Activated CD4-positive, CD25-positive, alpha-beta regulatory T cell treated with anti-CD3 and anti-CD28 coated beads, Interleukin-2, amount 50 U/mL, for 16 hours (primary cell): ENCODE results near the gene SNX22.

ENCODE experiments used
- DNase-seq: peaks from one replicate; pipeline ENCODE4 v3.0.0-alpha.2; 2020; ENCODE audit warnings: low read depth, low spot score

Gene SNX22

DNA sequence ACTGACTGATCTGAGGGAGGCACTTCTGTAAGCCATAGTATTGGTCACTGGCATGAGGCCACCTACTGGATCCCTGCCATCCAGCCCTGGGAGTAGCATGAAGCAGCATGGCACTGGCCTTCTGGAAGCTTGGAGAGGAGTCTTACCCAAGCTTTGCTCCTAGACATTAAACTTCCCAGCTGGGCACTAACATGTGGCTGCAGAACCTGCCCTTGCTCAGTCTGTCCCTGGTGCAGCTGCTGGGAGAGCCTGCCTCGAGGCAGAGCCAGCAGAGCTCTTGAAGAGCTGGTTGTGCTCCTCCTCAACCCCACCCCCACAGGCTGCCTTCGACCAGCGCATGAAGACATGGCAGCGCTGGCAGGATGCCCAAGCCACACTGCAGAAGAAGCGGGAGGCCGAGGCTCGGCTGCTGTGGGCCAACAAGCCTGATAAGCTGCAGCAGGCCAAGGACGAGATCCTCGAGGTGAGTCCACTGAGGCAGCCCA is 17.1 kb upstream of the SNX22 start:
- no peak for DNase-seq

DNA sequence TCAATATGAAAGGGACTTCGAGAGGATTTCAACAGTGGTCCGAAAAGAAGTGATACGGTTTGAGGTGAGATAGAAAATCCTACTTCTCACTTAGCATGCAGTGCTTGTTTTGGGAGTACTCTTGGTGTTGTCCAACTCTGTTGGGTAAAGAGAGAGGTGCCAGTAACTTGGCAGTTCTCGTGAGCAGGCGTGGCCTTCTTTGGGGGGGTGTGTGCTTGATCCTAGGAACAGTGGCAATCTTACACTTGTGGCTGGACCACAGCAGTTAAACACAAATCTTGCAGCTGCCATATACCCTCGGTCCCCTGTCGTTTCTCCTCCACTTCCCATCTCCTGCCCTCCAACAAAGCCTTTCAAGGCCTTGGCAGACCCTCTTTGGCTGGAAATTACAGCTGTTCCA is 15.2 kb upstream of the SNX22 start:
- no peak for DNase-seq

DNA sequence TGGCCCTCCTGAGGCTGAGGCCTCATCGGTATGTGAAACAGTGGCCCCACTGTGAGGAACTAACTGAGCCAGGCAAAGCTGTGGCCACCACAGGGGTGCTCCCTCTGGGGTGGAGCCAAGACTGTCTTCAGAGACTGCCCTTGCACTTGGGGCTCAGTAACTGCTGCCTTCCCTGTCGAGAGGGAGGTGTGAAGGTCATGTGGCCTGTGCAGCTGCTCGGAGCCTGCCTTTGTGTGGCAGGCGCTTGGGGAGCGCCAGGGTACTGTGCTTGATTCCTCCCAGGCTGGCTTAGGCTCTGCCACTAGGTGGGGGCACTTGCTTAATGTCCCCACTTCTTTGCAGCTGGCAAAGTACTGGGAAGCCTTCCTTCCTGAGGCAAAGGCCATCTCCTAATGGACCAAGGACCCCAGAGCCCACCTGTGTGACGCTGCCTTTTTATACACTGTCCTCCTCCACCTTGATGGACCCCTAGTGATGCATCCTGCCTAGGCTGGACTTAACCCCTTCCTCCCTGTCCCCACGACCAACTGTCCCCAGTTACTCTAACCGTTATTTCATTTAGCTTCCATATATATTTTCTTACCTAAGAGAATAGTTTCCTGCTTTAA is 14.2 kb upstream of the SNX22 start:
- no peak for DNase-seq

DNA sequence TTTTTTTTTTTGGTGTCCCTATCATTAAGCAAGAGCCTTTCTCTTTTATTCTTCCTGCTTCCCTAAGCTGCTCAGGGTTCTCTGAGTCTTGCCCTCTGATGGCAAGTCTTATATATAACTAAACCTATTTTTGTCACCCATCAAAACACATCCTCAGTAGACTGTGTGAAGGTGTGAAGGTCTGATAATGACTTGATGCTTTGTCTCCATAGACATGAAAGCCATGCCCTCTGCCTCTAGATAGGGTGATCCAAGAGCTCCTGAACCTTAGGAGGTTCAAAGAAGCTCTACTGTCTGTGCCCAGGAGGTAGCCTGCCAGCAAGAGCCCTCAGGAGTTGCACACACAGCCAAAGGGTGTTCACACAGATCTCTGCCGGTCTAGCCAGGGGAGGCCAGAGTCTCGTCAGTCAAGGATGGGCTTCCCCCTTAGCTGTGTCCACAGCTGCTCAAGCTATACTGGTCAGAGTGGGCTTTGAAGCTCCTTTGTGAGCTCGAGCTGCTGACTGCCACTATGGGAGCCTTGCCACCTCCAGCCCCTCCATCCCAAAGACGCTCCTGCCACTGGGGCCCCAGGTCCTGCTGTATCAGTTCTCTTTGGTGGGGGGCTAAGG is 13.1 kb upstream of the SNX22 start:
- DNase-seq: no peak

DNA sequence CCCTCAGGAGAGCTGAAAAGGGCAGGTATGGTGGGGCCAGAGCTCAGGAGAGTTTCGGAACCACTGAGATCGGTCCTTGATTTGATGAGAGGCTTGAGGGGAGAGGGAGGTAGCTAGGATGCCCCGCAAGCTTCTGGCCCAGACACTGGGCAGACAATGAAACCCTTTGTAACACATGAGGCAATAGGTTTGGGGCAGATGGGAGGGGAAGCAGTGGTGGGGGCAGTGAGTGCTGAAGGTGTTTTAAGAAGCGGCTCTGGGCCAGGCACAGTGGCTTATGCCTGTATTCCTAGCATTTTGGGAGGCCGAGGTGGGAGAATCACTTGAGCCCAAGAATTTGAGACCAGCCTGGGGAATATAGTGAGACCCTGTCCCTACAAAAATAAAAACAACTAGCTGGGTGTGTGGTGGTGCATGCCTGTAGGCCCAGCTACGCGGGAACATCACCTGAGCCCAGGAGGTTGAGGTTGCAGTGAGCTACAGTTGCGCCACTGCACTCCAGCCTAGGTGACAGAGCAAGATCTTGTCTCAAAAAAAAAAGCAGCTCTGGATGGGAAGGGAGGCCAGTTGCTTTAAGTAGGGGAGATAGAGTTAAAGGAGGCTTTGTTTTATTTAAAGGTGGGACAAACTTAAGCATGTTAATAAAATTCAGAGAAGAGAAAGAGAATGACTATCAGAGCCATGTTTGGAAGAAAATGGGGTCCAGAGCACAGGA is 9.6 kb upstream of the SNX22 start:
- DNase-seq: no peak

DNA sequence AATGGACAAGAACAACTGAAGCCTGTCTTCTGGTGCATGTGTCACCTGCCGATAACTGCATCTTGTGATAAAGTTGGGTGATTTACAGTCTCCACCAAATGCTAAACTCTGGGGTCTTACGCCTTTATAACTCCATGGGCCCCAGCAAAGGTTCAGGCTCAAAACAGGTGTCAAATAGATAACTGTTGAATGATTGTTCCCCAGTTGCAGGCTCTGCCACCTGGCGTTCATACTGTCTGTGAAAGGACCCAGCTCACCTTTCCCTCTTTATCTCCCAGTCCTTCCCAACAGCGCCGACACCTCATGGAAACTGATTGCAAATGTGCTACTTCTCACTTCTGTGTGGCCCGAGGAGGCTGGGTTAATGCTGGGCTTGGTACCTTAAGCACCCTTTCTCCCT is 8.3 kb upstream of the SNX22 start:
- no peak for DNase-seq

DNA sequence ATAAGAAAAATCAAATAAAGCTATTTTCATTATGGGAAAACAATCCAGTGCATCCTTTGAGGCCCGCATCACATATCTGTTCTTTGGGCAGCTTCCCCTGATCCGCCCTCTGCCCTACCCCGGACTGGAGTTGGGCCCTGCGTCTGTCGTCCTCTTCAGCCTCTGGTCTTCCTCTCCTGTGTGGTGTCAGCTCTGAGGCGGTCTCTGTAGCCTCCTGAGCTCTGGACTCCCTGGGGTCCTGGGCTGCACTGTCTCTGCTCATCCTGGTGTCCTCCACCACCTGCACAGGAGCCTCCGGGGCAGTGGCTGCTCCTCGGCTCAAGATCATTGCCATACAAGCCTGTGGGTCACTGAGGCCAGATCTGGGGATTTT is 7.4 kb upstream of the SNX22 start:
- DNase-seq: no peak

DNA sequence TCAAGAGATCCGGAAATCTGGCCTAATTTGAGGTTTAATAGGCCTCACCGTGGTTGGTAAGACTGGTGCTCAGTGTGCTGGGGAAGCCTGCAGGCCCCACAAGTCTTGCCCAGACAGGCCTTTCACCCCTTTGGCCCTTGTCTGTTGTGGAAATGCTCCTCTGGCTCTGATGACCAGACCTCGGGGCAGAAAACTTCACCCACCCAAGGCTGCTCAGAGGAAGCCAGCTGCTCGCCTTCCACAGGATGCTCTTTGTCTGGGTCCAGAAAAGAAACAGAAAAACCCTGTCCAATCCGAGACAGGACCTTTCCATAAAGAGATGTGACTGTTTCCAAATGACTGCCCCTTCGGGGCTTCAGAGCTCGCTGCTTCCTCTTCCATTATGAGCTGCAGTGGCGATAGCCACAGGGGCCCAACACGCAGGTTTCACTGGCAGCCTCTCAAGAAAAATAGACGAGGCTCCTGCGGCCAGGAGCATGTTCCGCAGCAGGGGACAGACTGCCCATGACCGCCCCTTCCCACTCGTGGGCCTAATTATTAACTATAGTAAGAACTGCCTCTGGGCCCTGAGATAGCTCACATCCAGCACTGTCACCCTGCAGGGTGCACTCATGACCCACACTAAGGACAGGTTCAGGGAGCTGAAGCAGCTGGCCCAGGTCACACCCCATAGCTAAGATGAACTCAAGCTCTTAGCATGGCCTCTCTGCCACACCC is 6.8 kb upstream of the SNX22 start:
- no peak for DNase-seq

DNA sequence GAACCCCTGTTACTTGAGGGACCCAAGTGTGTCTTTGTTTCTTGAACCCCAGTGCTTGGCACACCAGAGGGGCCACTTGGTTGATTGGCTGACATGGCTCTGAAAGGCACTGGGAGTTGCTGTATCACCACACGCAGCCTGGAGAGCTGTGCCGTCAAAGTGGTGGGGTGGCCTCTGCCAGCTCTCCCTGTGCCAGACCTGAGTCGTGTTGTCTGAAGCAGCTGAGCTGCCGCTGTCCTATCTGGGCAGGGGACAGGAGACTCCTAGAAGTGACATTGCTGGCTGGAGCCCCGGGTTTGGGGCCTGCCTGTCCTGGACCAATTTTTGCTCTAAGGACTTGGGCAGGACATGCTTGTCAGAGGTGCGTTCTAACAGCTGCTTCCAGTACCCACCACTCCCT is 5.5 kb upstream of the SNX22 start:
- DNase-seq: no peak

DNA sequence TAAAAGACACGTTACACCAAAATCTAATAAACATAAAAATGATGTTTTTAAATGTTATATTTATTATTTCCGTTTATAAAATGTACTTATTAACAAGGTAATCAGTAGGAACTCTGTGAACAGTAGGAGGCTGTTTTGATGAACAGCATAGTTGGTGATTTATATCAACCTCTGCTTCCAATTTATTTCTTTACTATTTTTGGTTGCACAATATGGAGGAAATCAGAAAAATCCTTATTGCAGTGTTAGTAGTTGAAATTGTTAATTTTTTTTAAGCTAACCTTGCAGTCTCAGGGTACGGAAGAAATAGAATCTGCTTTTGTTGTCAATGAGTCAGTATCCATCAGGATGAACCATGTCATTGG is 5.0 kb upstream of the SNX22 start:
- DNase-seq: no peak

DNA sequence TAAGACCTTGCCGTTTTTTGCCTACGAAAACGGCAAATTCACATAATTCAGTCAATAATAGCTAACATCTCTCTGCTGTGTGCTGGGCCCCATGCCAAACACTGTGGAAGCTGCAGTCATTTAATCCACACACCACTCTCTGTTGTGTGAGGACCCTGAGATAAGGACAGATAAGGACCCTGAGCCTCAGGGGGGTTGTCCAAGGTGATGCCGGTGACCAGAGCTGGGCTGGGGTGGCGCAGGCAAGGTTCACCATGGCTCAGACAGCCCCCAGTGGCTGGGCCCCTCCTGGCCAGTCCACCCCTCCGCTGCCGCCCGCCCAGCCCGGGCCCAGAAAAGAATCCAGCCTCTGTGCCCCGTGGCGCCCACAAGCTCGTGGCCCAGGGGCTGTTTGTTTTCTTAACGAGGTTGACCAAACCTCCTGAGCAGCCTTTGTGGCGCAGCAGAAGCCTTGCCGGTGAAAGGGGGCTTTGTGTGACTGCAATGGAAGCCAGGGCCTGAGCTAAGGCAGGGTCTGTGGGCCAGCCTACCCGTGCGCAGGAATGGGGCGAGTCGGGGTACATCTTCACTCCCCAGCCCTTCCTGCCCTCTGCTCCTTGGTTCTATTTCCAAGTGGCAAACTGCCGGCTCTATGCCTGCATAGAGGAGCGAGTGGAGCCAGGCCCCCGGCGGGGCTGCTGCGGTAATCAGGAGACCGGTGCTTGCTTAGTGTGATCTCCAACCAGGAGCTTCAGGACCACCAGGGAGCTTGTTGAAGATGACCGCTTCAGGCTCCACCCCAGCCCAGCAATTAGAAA is 4.4 kb upstream of the SNX22 start:
- DNase-seq: no peak

DNA sequence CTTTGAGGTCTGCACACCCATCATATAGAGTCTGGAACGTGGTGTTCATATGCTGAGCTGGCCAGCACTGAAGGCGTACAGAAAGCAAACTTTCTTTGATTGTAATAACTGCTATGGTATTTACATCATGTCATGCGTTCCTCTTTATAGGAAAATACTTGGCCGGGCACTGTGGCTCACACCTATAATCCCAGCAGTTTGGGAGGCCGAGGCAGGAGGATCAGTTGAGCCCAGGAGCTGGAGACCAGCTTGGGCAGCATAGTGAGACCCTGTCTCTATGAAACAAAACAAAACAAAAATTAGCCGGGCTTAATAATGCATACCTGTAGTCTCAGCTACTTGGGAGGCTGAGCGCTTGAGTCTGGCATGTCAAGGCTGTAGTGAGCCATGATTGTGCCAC is 3.4 kb upstream of the SNX22 start:
- DNase-seq: no peak

DNA sequence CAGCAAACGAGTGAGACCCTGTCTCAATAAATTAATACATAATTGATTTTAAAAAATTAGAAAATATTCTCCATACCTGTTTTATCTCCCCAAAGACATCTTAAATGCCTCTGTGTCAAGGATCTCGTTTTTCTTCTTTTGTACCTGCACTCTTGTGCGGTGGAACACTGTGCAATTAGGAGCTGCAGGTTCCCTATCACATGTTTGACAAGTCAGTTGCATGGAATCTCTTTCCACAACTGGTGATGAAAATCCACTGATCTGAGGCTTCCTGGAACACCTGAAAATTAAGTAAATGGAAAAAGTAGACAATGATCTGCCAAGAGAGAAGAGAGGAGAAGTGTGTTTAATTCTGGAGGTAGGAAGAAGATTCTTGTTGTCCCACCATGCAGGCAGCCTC is 3.0 kb upstream of the SNX22 start:
- DNase-seq: no peak

DNA sequence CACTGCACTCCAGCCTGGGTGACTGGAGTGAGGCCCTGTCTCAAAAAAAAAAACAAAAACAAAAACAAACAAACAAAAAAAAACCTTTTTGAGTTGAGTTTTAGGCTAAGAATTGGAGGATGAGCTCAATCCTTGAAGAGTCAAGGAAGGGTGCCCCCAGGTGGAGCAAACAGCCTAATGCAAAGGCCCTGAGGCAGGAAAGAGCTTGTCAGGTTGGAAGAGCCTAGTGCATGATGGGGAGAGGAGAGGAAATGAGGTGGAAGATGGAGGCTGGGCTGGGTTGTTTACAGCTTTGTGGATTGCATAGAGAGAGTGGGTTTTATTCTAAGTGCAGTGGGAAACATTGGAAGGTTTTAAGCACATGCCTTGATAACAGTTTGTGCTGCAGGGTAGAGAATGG is 2.1 kb upstream of the SNX22 start:
- DNase-seq: no peak

DNA sequence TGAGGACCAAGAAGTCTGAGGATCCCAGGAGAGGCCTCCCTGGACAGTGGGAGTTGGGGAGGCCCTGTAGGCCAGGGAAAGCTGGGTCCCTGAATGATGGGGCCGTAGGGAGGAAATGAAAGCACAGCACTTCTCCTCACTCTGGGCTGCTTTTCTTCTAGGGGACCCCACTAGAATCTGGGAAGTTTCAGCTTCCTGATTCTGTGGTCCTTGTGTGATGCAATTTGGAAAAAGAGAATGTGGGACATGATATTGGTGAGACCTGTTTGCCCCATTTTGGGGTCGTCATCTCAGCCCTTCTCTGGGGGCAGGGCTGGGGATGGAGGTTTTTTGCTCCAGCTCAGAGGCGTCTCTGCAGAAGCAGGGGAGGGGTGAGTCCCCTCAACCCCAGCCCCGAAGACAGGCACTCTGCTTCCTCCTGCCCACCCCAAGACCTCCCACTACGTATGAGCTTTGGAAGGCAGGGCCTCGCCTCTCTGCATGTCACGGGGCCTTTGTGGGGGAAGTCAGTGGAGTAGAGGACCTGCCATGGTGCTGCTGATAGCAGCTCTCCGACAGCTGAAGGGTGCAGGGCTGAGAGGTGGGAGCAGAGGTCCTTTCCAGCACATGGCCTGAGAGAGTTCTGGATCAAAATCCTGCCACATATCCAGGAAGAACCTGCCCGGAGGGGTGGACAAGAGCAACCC is 1.5 kb upstream of the SNX22 start:
- DNase-seq: no peak

DNA sequence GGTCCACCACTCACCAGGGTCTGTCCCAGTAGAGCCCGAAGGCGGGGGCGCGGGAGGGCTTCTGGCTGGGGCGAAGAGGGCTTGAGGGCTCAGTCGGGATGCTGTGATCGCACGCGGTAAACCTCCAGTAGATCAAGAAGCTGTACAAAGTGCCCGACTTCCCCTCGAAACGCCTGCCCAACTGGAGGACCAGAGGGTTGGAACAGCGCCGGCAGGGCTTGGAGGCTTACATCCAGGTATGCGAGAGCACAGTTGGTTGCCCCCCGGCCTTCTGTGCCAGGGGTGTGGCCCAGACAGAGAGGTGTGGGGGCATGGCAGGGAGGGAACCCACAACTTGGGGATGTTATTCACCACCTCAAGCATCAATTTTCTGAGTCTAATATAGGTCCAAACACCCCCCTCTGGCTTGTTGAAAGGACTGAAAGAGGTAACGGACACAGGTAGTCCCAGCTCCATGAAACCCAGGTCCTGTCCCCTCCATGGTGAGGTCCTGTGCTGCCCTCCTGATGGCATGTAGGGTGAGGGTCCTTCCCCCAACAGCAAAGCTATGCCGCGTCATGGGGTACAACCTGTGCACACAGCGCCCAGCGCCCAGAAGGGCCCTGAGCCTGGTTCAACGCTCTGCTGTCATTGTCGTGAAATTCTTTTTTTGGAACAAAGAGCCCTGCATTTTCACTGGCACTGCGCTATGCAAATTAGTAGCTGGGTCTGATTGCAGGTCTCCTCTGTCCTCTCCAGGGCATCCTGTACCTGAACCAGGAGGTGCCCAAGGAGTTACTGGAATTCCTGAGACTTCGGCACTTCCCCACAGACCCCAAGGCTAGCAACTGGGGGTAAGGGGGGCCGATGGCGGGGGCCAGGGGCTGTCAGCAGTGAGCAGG is 1.2 kb downstream of the SNX22 start:
- DNase-seq: no peak

DNA sequence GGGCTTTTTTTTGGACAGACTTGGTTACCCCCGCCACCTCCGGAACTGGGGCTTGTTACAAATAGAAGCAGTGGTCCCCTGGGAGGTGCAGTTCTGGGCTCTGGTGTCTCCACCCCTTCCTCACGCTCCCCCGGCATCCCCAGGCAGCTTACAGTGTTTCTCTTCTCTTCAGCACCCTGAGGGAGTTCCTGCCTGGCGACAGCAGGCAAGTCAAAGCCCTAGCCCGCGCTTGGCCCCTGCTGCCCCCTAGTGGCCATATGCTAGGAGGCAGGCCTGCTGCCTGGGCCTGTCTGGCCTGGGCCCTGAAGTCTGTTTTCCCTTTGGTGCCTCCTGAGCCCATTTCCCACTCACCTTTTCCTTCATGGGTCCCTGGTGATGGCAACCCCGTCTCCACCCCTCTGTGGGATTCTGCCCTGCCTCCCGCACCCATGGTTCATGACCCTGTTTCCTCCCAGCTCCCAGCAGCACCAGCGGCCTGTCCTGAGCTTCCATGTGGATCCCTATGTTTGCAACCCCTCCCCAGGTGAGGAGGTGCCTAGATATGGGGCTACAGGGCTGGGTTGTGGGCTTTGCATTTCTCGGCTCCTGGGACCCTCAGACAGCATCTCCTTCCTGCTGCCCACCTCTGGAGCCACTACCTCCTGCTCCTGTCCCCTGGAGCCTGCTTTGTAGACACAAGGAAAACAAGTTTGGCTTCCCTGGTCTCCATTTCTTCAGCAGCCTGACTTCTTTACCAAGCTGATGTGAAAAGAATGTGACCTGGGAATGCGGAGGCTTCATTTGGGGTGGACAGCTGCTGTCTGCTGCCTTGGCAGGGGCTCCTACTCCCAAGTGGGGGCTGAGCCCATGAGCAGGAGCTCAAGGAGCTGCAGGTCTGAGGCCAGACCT is 2.2 kb downstream of the SNX22 start:
- peak; percentile 82 for DNase-seq

DNA sequence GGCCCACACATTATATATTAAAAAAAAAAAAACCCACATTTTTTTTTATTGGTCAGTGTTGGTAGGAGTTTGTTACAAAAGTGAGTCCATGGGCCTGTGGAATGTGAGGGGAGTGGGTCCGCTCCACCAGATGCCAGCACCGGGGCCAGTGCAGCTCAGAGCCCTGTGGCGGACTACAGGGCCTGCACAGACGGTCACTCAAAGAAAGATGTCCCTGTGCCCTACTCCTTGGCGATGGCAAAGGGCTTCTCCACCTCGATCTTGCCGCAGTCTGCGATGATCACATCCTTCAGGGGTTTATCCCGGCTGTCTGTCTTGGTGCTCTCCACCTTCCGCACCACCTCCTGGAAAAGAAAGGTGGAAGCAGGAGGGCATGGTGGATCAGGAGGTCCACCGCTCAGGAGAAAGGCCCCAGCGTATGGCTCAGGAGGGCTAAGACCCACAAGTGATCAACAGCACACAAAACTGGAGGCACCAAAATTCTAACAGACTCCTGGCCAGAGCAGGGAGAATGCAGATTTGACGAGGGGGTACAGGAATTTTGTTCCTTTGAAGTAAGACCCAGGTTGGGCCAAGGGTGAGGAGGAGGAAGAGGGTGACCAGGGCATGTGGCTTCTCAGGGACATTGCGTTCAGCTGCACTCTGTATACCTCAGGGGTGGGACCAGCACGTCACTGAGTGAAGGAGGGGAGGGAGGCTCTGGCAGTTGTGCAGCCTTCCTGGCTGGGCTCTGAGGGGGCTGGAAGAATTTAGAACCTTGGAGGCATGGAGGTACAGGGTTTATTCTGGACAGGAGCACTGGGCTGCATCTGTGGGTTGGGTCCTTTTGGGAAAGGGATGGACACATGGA is 4.5 kb downstream of the SNX22 start:
- DNase-seq: no peak
